ENCODE data around the gene FUT4.

- no peak for TF ChIP-seq CTCF (IDR thresholded peaks at IDR 0.05; ENCODE audit: poor library complexity)
- TF ChIP-seq EZH2 (IDR thresholded peaks at IDR 0.05; ENCODE audit: borderline replicate concordance) = no peak
These were observed 25.0 kb downstream of the FUT4 start for GRCh38 chr11:94568717-94569116.
